GM12801 (cell line): Measurements from ENCODE around the gene CCDC88C.

ENCODE experiments used
- TF ChIP-seq, protein P1 (sequence below): IDR thresholded peaks from one replicate; pipeline ENCODE4 v1.5.1; 2011; ENCODE audit warnings: control low read depth; ENCODE audit not compliant: insufficient read length; ENCODE audit errors: extremely low read depth

CCDC88C gene

DNA sequence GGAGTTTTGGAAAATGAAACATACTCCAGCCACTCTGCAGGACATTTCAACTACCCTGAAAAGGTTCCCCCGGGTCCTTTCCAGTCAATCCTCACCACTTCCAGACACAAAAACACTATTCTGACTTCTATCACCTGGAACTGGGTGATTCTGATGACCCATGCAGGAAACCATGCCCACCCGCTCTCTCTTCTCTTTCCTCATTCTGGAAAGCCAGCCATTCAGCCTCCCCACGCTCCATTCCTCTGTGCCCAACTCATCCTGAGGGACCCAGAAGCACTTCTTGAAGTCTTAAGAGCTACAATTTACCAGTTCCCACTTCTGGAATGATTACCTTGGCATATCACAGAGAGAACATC is 3.2 kb downstream of the CCDC88C start:
- TF ChIP-seq, protein P1, sequence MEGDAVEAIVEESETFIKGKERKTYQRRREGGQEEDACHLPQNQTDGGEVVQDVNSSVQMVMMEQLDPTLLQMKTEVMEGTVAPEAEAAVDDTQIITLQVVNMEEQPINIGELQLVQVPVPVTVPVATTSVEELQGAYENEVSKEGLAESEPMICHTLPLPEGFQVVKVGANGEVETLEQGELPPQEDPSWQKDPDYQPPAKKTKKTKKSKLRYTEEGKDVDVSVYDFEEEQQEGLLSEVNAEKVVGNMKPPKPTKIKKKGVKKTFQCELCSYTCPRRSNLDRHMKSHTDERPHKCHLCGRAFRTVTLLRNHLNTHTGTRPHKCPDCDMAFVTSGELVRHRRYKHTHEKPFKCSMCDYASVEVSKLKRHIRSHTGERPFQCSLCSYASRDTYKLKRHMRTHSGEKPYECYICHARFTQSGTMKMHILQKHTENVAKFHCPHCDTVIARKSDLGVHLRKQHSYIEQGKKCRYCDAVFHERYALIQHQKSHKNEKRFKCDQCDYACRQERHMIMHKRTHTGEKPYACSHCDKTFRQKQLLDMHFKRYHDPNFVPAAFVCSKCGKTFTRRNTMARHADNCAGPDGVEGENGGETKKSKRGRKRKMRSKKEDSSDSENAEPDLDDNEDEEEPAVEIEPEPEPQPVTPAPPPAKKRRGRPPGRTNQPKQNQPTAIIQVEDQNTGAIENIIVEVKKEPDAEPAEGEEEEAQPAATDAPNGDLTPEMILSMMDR = no peak

DNA sequence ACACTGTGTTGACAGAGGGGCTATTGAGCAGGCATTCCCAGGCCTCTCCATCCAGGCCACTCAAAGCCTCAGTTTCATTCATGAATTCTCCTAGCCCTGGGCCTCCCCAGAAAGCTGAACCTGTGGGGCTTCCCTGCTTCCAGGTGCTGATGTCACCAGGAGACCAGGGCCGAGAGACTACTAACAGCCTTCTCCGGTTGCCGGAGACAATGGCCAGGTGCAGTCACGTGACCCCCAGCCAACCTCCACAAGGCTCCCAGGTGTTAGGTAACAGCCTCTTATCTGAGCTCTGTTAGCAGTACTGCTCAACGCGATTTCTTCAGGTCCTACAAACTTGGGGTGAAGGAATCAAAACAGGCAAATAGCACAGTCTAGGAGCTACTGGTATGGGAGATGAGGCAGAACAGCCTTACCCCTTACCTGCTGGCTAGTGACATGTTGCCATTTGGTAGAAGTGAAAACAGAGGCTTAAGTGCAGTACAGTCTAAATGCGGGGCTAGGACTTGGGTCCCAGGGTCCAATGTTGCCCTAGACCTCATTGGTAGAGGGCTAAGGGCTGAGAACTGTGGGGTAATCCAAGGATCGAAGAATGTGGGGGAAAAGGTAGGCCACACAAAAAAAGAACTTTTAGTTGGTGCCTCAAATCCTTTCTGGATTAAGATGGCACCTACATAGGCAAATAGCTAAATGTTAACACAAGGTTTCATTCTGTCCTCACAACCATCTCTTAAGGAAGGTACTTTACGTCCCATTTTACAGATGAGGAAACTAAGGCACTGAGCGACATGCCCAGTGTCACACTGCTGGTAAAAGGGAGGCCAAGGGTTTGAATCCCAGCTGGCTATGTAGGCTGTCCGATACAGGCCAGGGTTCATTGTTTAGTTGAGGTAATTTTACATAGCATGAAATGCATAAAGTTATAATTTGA is 3.8 kb downstream of the CCDC88C start:
- TF ChIP-seq, protein P1 = no peak

DNA sequence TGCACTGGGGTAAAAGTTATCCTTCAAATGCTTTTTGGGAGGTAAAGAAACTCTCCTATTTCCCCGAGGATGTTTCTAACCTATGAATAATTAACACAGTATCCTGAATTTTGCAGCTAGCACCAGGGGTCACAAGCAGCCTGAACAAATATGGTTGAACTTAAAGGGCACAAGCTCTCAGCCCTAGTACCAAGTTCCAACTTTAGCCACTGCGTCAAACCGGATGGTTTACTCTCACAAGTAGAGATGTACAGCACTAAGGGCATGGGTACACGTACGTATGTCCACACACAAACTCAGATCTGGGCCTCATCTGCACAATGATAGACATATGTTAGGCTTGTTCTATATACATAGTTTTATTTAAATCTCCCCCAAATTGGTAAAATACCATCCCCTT is 4.7 kb downstream of the CCDC88C start:
- TF ChIP-seq, protein P1 = no peak

DNA sequence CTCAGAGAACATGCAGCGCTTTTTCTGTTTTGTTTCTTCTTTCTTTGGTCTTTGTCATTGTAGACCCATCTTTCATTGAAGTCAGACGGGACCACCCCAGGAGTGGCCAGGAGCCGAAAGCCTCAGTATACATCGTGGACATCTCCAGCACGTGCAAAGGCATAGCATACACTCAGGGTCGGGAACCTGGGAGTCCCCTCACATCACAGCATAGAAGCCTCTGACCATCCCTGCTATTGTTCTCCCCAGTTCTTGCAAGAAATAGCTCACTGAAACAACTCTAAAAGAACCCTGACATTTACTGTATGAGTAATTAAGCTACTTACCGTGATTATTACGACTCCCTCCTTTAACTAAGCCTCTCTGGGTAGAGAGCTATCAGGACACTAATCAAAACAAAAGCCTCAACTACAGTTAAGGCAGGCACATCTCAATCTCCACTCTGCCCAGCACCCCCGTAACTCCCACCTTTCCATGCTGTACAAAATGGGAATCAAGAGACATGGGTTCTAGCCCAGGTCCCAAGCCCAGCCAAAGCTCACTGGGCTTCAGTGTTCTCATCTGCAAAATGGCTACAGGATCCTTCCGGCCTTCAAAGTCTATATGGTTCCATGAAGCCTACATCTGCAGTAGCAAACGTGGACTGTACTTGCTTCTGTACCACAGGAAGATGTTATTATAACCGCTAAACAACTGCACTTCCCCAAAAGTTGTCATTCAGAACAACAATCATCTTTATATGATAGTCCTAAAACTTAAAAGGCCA is 6.7 kb downstream of the CCDC88C start:
- TF ChIP-seq, protein P1 = no peak

DNA sequence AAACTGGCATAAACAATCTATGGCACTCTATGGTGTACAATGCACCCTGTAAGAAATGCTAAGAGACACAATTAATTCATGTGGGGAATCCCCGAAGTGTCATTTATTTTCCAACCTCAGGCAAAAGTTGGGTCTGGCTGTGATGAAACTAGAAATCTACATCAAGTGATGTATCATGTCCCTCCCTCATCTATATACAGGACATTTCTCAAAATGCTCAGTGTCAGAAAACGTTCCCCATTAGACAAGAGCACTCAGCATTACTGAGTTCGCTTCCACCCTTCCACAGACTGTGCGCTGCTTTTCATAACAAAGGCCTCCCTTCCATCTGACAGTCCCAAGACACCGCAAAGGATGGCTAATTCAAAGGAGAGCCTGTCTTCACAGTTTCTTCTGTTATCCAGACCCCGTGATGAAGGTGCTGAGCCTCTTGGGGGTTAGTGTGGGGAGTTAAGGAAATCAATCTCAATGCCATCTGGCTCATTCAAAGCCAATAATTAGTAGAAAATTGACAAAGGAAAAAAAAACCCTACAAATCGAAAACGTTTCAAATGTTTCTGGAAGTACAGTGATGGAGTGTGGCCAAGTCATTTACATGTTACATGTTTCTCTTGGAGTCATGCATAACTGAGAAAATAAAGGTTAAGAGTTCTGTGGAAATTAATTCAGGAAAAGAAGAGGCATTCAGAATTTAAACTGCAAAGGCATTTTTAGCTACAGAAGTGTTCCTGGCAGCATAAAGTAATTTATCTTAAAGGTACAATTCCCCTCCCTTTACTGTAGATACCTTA is 7.5 kb downstream of the CCDC88C start:
- TF ChIP-seq, protein P1 = no peak

DNA sequence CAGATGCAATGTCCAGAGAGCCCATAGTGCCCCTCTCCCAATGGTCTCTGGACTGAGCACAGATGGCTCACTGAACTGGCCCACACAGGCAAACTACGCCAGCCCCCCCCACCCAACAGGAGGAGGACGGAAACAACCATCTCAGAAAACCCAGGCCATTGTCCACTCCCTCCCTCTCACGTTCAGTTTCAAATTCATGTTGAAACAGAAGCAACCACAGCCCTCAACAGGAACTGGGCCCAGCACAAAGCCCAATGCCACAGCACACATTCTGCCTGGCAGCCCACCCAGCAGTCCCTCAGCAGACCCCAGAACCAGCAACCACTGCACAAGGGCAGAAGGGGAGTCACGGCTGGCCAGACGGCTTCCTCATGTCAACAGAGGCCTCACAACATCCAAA is 10.6 kb downstream of the CCDC88C start:
- TF ChIP-seq, protein P1 = no peak

DNA sequence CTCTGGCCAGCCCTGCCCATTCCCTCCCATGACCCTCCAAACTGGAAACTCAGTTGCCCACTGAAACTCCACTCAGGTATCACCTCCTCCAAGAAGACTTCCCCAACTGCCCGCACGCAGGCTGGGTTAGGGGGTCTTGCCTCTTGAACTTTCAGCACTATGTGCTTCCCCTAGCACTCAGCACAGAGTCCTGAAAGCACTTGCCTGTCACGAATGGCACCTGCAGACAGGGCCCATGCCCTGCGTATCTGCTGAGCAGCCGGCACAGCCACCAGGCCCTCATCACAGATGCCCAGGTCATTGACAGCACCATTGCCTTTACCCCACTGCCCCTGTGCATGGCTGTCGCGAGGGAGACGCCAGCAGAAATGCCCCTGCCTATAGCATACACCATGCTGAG is 11.2 kb downstream of the CCDC88C start:
- TF ChIP-seq, protein P1 = no peak
